Adrenal gland (tissue), 5 donors: Measurements from ENCODE around the gene DOCK9.

Experiments used
- CTCF ChIP-seq, 6 experiments: fragments of 450-650 bp in 4 of 6; fragments of 200-600 bp in 2 of 6; sonication (generic) in 1 of 6; IDR thresholded peaks; 1 replicate in 5 of 6; 2 replicates in 1 of 6; pipeline versions ENCODE4 v1.5.1 to v1.8.0; 2016 to 2021; ENCODE audit warnings: antibody characterized with exemption in 6 of 6, mild to moderate bottlenecking in 2 of 6, moderate library complexity in 1 of 6
- POLR2A ChIP-seq, 2 donors: fragments of 450-650 bp; IDR thresholded peaks; one replicate each; pipeline ENCODE4 v1.6.1; 2017; ENCODE audit warnings: antibody characterized with exemption in 2 of 2, mild to moderate bottlenecking in 2 of 2, moderate library complexity in 1 of 2
- donor health status: DM: no; HTN: no; CAD: no.

- TF ChIP-seq POLR2A (IDR thresholded peaks at IDR 0.05) = no peak
- TF ChIP-seq CTCF (IDR thresholded peaks at IDR 0.05) = no peak
These were observed 47.7 kb downstream of the DOCK9 start for GRCh38 chr13:98930151-98930591.
